A549 (cell line): ENCODE results near the gene CDCP1. TPM values are rescaled to one million over a fixed set of nuclear protein-coding genes. Genes with fewer than 3 reads are reported as not detected.

Experiments
- ATAC-seq, 2 experiments: fragments of 200-7000 bp in 1 of 2; fragments of >200 bp in 1 of 2; cut with Nextera tagmentation in 1 of 2; cut with Tn5 transposase in 1 of 2; 3 replicates each; pipeline versions ENCODE4 v1.8.0 to v1.9.1; 2018 to 2020; ENCODE audit warnings: mild to moderate bottlenecking in 1 of 2, moderate library complexity in 1 of 2
- CTCF ChIA-PET: fragments of 300-600 bp; sonication (Branson Sonifier 250); formaldehyde crosslinking; extraction: SDS; loops from one replicate; lab custom pipeline; 2021; ENCODE audit warnings: antibody characterized with exemption, inconsistent platforms; lab: Yijun Ruan, JAX
- POLR2A ChIA-PET: fragments of 350-600 bp; formaldehyde crosslinking; extraction: SDS; loops from one replicate; lab custom pipeline; 2021; ENCODE audit warnings: antibody characterized with exemption, inconsistent platforms; lab: Yijun Ruan, JAX
- DNase-seq, 2 experiments: peaks; one replicate each; pipeline versions ENCODE4 v3.0.0 to v3.0.0-alpha.2; 2011 to 2016; ENCODE audit warnings: low read depth in 1 of 2, low spot score in 1 of 2
- FAIRE-seq: peaks from 2 replicates; lab custom pipeline; 2011; peaks lifted over from hg19 to GRCh38; lab: Jason Lieb, UNC
- H3K27ac ChIP-seq, 2 experiments: fragments of >200 bp; sonication (Bioruptor Twin); formaldehyde crosslinking; 3 replicates each; pipeline ENCODE4 v1.5.1; 2016 to 2017
- H3K4me1 ChIP-seq: fragments of >200 bp; sonication (Bioruptor Twin); formaldehyde crosslinking; 3 replicates; pipeline ENCODE4 v1.6.1; 2016
- H3K4me2 ChIP-seq: fragments of >200 bp; sonication (Bioruptor Twin); formaldehyde crosslinking; 3 replicates; pipeline ENCODE4 v1.6.1; 2016
- H3K4me3 ChIP-seq: fragments of >200 bp; sonication (Bioruptor Twin); formaldehyde crosslinking; 3 replicates; pipeline ENCODE4 v1.5.1; 2016
- H3K9me3 ChIP-seq: fragments of >200 bp; sonication (Bioruptor Twin); formaldehyde crosslinking; 3 replicates; pipeline ENCODE4 v1.6.1; 2016
- FOSL2 ChIP-seq, 2 experiments: fragments of 450-650 bp in 1 of 2; fragments of >200 bp in 1 of 2; sonication (Bioruptor Twin) in 1 of 2; formaldehyde crosslinking; IDR thresholded peaks; 2 replicates each; pipeline versions ENCODE4 v1.5.0 to v1.6.1; 2016 to 2020; ENCODE audit warnings: mild to moderate bottlenecking in 1 of 2, moderate library complexity in 1 of 2
- GATA3 ChIP-seq: IDR thresholded peaks from 2 replicates; pipeline ENCODE4 v1.6.1; 2012; ENCODE audit warnings: borderline replicate concordance
- HDAC2 ChIP-seq: fragments of 200-600 bp; sonication (generic); IDR thresholded peaks from 2 replicates; pipeline ENCODE4 v1.6.1; 2016
- HOXB5 ChIP-seq: fragments of 250-450 bp; sonication (Bioruptor Pico); IDR thresholded peaks from 2 replicates; pipeline ENCODE4 v1.5.0; 2020; ENCODE audit warnings: mild to moderate bottlenecking, moderate library complexity
- JUNB ChIP-seq: fragments of >200 bp; sonication (Bioruptor Twin); formaldehyde crosslinking; IDR thresholded peaks from 2 replicates; pipeline ENCODE4 v1.6.1; 2016
- KDM5A ChIP-seq: fragments of 200-600 bp; sonication (generic); IDR thresholded peaks from 2 replicates; pipeline ENCODE4 v1.6.1; 2016; ENCODE audit warnings: antibody characterized with exemption, mild to moderate bottlenecking
- MAZ ChIP-seq: fragments of 150-350 bp; IDR thresholded peaks from 2 replicates; pipeline ENCODE4 v1.6.1; 2014; ENCODE audit warnings: antibody characterized with exemption, low read depth, low read length, borderline replicate concordance
- NFE2L2 ChIP-seq: fragments of 150-350 bp; conservative IDR thresholded peaks from 2 replicates; pipeline ENCODE4 v1.6.1; 2014; ENCODE audit warnings: low read length
- NPAS2 ChIP-seq: fragments of 250-450 bp; sonication (Bioruptor Pico); IDR thresholded peaks from 2 replicates; pipeline ENCODE4 v1.8.0; 2022; ENCODE audit warnings: mild to moderate bottlenecking, moderate library complexity, borderline replicate concordance
- PHF8 ChIP-seq: fragments of 200-600 bp; sonication (generic); IDR thresholded peaks from 2 replicates; pipeline ENCODE4 v1.6.1; 2016; ENCODE audit warnings: low read depth, mild to moderate bottlenecking, antibody characterized with exemption, moderate library complexity, borderline replicate concordance
- POLR2AphosphoS2 ChIP-seq: conservative IDR thresholded peaks from 2 replicates; pipeline ENCODE4 v1.6.1; 2012; ENCODE audit warnings: low read length, improper control_type of control experiment, inconsistent platforms
- RAD21 ChIP-seq, 2 experiments: fragments of >200 bp in 1 of 2; sonication (Bioruptor Twin) in 1 of 2; formaldehyde crosslinking in 1 of 2; IDR thresholded peaks in 1 of 2; conservative IDR thresholded peaks in 1 of 2; 2 replicates in 1 of 2; 3 replicates in 1 of 2; pipeline ENCODE4 v1.6.1; 2012 to 2018; ENCODE audit warnings: inconsistent platforms in 1 of 2
- RCOR1 ChIP-seq: fragments of 150-350 bp; IDR thresholded peaks from 2 replicates; pipeline ENCODE4 v1.6.1; 2014; ENCODE audit warnings: antibody characterized with exemption, low read length, low read depth
- SMC3 ChIP-seq: fragments of >200 bp; sonication (Bioruptor Twin); formaldehyde crosslinking; IDR thresholded peaks from 3 replicates; pipeline ENCODE4 v1.6.1; 2018; ENCODE audit warnings: inconsistent platforms
- SREBF2 ChIP-seq: fragments of 450-650 bp; IDR thresholded peaks from 2 replicates; pipeline ENCODE4 v1.6.1; 2014; ENCODE audit warnings: mild to moderate bottlenecking, moderate library complexity
- ZSCAN20 ChIP-seq: fragments of 250-450 bp; sonication (Bioruptor Pico); IDR thresholded peaks from 2 replicates; pipeline ENCODE4 v1.8.0; 2022; ENCODE audit warnings: mild to moderate bottlenecking, moderate library complexity
- WGBS: methylation state at CpG from one replicate; pipeline ENCODE4 v1.1.6; 2017; ENCODE audit errors: missing lambda C conversion rate; 5-methylcytosine and 5-hydroxymethylcytosine counted together
- polyA plus RNA-seq, 4 experiments: library from polyadenylated mRNA; depleted of rRNA in 3 of 4; stranded (reverse); fragments of >200 nt; fragmentation: RNase III in 1 of 4; extraction: RNeasy Plus Mini Kit Qiagen cat#74134 plus additional on column Dnase treatment in 1 of 4; gene quantifications; 2 replicates in 3 of 4; 3 replicates in 1 of 4; pipeline ENCODE4 v1.2.3, GENCODE V29; 2011 to 2017
- small RNA-seq, 6 experiments: library from RNA; depleted of rRNA; stranded (forward); fragments of <200 nt; gene quantifications; one replicate each; pipeline ENCODE3, GENCODE V24; 2012

CDCP1 gene
- polyA plus RNA-seq, 2 of the 4 experiments (the other 2 are of a cell fraction) = 3.0 to 9.9 TPM

GRCh38 chr3:45035441-45036301 is 110.5 kb downstream of the CDCP1 start:
- ChIA-PET POLR2A (no interaction called here), CTCF (interaction anchor here (1.0 to 16.3 kb wide), 6 partner anchors 175 to 474 kb away, joined by 3 to 339 read pairs (median 15); no protein-coding TSS in a partner anchor)
- no peak for DNase-seq
- ATAC-seq = no peak
- FAIRE-seq = no peak
- no peak overlapping the region for H3K4me3 ChIP-seq
- no peak overlapping the region for H3K4me2 ChIP-seq
- no peaks in the 10 kb centered on the region for H3K9me3 ChIP-seq
- 65% methylated on average over 24 of the region's 64 CpGs for WGBS
- H3K27ac ChIP-seq = no peak overlapping the region
- no peaks in the 10 kb centered on the region for H3K4me1 ChIP-seq
- no peak for TF ChIP-seq PHF8
- no peak for TF ChIP-seq SREBF2
- TF ChIP-seq JUNB = no peak

GRCh38 chr3:45034612-45035252 is 111.4 kb downstream of the CDCP1 start:
- 79% methylated on average over 2 of the region's 3 CpGs for WGBS
- H3K27ac ChIP-seq = no peak overlapping the region
- CTCF ChIA-PET = interaction anchor here (1.9 to 3.4 kb wide), 2 partner anchors 176 to 464 kb away, joined by 4 to 14 read pairs; no protein-coding TSS in a partner anchor
- H3K4me1 ChIP-seq = no peaks in the 10 kb centered on the region
- DNase-seq (no peak), ATAC-seq (no peak), FAIRE-seq (no peak)
- no peak overlapping the region for H3K4me3 ChIP-seq
- no peaks in the 10 kb centered on the region for H3K9me3 ChIP-seq
- TF ChIP-seq HOXB5 (CRISPR knock-in tag) (no peak), GATA3 (no peak), NPAS2 (CRISPR knock-in tag) (no peak), KDM5A (no peak), FOSL2 (IDR thresholded peaks at IDR 0.05) (no peak), FOSL2 (CRISPR knock-in tag; IDR thresholded peaks at IDR 0.05) (no peak), ZSCAN20 (CRISPR knock-in tag) (no peak), HDAC2 (no peak), RAD21 (conservative IDR thresholded peaks at IDR 0.05 in 1 of 2, IDR thresholded peaks at IDR 0.05 in 1 of 2) (no peak)
- POLR2A ChIA-PET = no interaction called here
- H3K4me2 ChIP-seq = no peak overlapping the region

- DNase-seq (no peak), ATAC-seq (no peak), FAIRE-seq (no peak)
- no peak overlapping the region for H3K27ac ChIP-seq
- ChIA-PET CTCF (interaction anchor here (1.3 to 3.4 kb wide), 3 partner anchors 171 to 465 kb away, joined by 4 to 14 read pairs (median 4); no protein-coding TSS in a partner anchor), POLR2A (no interaction called here)
- no peak overlapping the region for H3K4me2 ChIP-seq
- TF ChIP-seq NFE2L2 (no peak), SMC3 (no peak), POLR2AphosphoS2 (no peak), HDAC2 (no peak), JUNB (no peak), HOXB5 (CRISPR knock-in tag) (no peak), SREBF2 (no peak), MAZ (no peak), RCOR1 (no peak)
- H3K4me3 ChIP-seq = no peak overlapping the region
- H3K4me1 ChIP-seq = no peaks in the 10 kb centered on the region
- no peaks in the 10 kb centered on the region for H3K9me3 ChIP-seq
- WGBS = 46% methylated on average over 6 of the region's 6 CpGs
Measured at GRCh38 chr3:45033791-45034190, 112.4 kb downstream of the CDCP1 start.

Small RNA genes lying within 50 kb of the gene (small RNA-seq; reads per million reads assigned to genes)
- gene RNU5B-3P = 0 reads per million in 6 experiments

Other genes starting within 250 kb of the CDCP1 start
- gene ZDHHC3, start 170.2 kb downstream of the CDCP1 start, polyA plus RNA-seq (2011; rRNA removed) = 57.7 and 84.7 TPM in 2 replicates
- gene ZDHHC3, start 170.2 kb downstream of the CDCP1 start, polyA plus RNA-seq (2017; fragmentation: RNase III; extraction: RNeasy Plus Mini Kit Qiagen cat#74134 plus additional on column Dnase treatment) = 28.7 to 30.9 TPM (median 30.0 TPM) in 3 replicates
- 53.9 and 68.4 TPM in 2 replicates for gene EXOSC7, start 170.1 kb downstream of the CDCP1 start, polyA plus RNA-seq (2011; rRNA removed)
- gene EXOSC7, start 170.1 kb downstream of the CDCP1 start, polyA plus RNA-seq (2017; fragmentation: RNase III; extraction: RNeasy Plus Mini Kit Qiagen cat#74134 plus additional on column Dnase treatment) = 58.7 to 61.8 TPM (median 59.1 TPM) in 3 replicates
- gene CLEC3B, start 120.1 kb downstream of the CDCP1 start, polyA plus RNA-seq (2011; rRNA removed) = not detected in 2 replicates
- not detected in 3 replicates for gene CLEC3B, start 120.1 kb downstream of the CDCP1 start, polyA plus RNA-seq (2017; fragmentation: RNase III; extraction: RNeasy Plus Mini Kit Qiagen cat#74134 plus additional on column Dnase treatment)
- 0.95 and 1.8 TPM in 2 replicates for gene TMEM158, start 79.9 kb upstream of the CDCP1 start, polyA plus RNA-seq (2011; rRNA removed)
- gene TMEM158, start 79.9 kb upstream of the CDCP1 start, polyA plus RNA-seq (2017; fragmentation: RNase III; extraction: RNeasy Plus Mini Kit Qiagen cat#74134 plus additional on column Dnase treatment) = 3.2 to 3.9 TPM (median 3.4 TPM) in 3 replicates
- 11.3 and 12.9 TPM in 2 replicates for gene LARS2, start 242.2 kb upstream of the CDCP1 start, polyA plus RNA-seq (2011; rRNA removed)
- gene LARS2, start 242.2 kb upstream of the CDCP1 start, polyA plus RNA-seq (2017; fragmentation: RNase III; extraction: RNeasy Plus Mini Kit Qiagen cat#74134 plus additional on column Dnase treatment) = 9.7 to 11.0 TPM (median 10.7 TPM) in 3 replicates